DMS153 treated with DMSO at 0.1 percent for 48 hours (cell line): ENCODE measurements around the gene MTTP.
A peak's percentile ranks its signal among the peaks of the same experiment; 100 is the strongest.
"Not testable (repeated sequence)": the region's sequence is repeated elsewhere in the genome, so short reads cannot be mapped to it uniquely, and the experiment has no call there.

Source experiments
- DNase-seq: peaks from one replicate; lab custom pipeline; 2025; ENCODE audit not compliant: unreplicated experiment; lab: John Stamatoyannopoulos, UW

The MTTP gene

GRCh38 chr4:99574530-99575324 lies at the start of gene MTTP:
MTTP (plus strand) TSS chr4:99574824; CDS start chr4:99574910, 86 bp downstream.
- no peak for DNase-seq

GRCh38 chr4:99529228-99529627 lies 45.4 kb upstream of the MTTP start:
- no peak for DNase-seq

GRCh38 chr4:99529956-99530355 lies 44.7 kb upstream of the MTTP start:
- DNase-seq = no peak

- DNase-seq = not testable (repeated sequence)
Observed at GRCh38 chr4:99534699-99535098, 39.9 kb upstream of the MTTP start.

GRCh38 chr4:99536271-99536670 lies 38.4 kb upstream of the MTTP start:
- no peak for DNase-seq

- DNase-seq = no peak
Observed at GRCh38 chr4:99536848-99537247, 37.8 kb upstream of the MTTP start.

- DNase-seq = no peak
Observed at GRCh38 chr4:99537674-99538073, 37.0 kb upstream of the MTTP start.

- DNase-seq = no peak
Observed at GRCh38 chr4:99540277-99540939, 34.2 kb upstream of the MTTP start.

- no peak for DNase-seq
Observed at GRCh38 chr4:99552872-99553271, 21.8 kb upstream of the MTTP start.

GRCh38 chr4:99563310-99564186 lies 11.1 kb upstream of the MTTP start, which contains the start of gene TRMT10A:
TRMT10A (minus strand) TSS chr4:99564039; CDS start chr4:99559338, 4,701 bp downstream.
- peak; percentile 97 for DNase-seq

- no peak for DNase-seq
Observed at GRCh38 chr4:99564921-99565320, 9.7 kb upstream of the MTTP start.

- no peak for DNase-seq
Observed at GRCh38 chr4:99571883-99572282, 2.7 kb upstream of the MTTP start.

GRCh38 chr4:99572527-99573240 lies 1.9 kb upstream of the MTTP start:
- no peak for DNase-seq

- no peak for DNase-seq
Observed at GRCh38 chr4:99573735-99574368, 772 bp upstream of the MTTP start.

GRCh38 chr4:99578714-99579113 lies 4.1 kb downstream of the MTTP start:
- no peak for DNase-seq

GRCh38 chr4:99585516-99585915 lies 10.9 kb downstream of the MTTP start:
- DNase-seq = no peak

- no peak for DNase-seq
Observed at GRCh38 chr4:99586322-99586721, 11.7 kb downstream of the MTTP start.

- no peak for DNase-seq
Observed at GRCh38 chr4:99586797-99587196, 12.2 kb downstream of the MTTP start.

GRCh38 chr4:99587309-99587708 lies 12.7 kb downstream of the MTTP start:
- no peak for DNase-seq

GRCh38 chr4:99587803-99588202 lies 13.2 kb downstream of the MTTP start:
- no peak for DNase-seq
